Hepatocyte (in vitro differentiated cells): ENCODE data around the gene MUC4. TPM values are rescaled to one million over a fixed set of nuclear protein-coding genes. Genes with fewer than 3 reads are reported as not detected.

Experiments
- DNase-seq: peaks from one replicate; pipeline ENCODE4 v3.0.0-alpha.2; 2016; ENCODE audit warnings: low spot score
- H2AFZ ChIP-seq: fragments of 200-600 bp; sonication (generic); 2 replicates; pipeline ENCODE4 v1.6.0; 2016; ENCODE audit warnings: antibody characterized with exemption, mild to moderate bottlenecking
- H3K27ac ChIP-seq: fragments of 200-600 bp; sonication (generic); 2 replicates; pipeline ENCODE4 v1.5.1; 2016; ENCODE audit warnings: mild to moderate bottlenecking
- H3K27me3 ChIP-seq: fragments of 200-600 bp; sonication (generic); 2 replicates; pipeline ENCODE4 v1.6.1; 2016
- H3K36me3 ChIP-seq: fragments of 200-600 bp; sonication (generic); replicated peaks from 2 replicates; pipeline ENCODE4 v1.5.1; 2016; ENCODE audit warnings: low read depth; ENCODE audit not compliant: insufficient read depth
- H3K4me1 ChIP-seq: fragments of 200-600 bp; sonication (generic); 2 replicates; pipeline ENCODE4 v1.5.1; 2016; ENCODE audit warnings: mild to moderate bottlenecking, moderate library complexity; ENCODE audit not compliant: insufficient read depth
- H3K4me2 ChIP-seq: fragments of 200-600 bp; sonication (generic); 2 replicates; pipeline ENCODE4 v1.6.0; 2016
- H3K4me3 ChIP-seq: fragments of 200-600 bp; sonication (generic); 2 replicates; pipeline ENCODE4 v1.5.1; 2016; ENCODE audit warnings: mild to moderate bottlenecking
- H3K79me2 ChIP-seq: fragments of 200-600 bp; sonication (generic); 2 replicates; pipeline ENCODE4 v1.6.0; 2017; ENCODE audit warnings: mild to moderate bottlenecking
- H3K9me2 ChIP-seq: fragments of 200-600 bp; sonication (generic); replicated peaks from 2 replicates; pipeline ENCODE4 v1.6.0; 2017; ENCODE audit warnings: mild to moderate bottlenecking; ENCODE audit not compliant: insufficient read depth
- H3K9me3 ChIP-seq: fragments of 200-600 bp; sonication (generic); 2 replicates; pipeline ENCODE4 v1.5.1; 2016; ENCODE audit warnings: low read depth, mild to moderate bottlenecking
- H4K20me1 ChIP-seq: fragments of 200-600 bp; sonication (generic); 2 replicates; pipeline ENCODE4 v1.6.0; 2016; ENCODE audit warnings: mild to moderate bottlenecking; ENCODE audit not compliant: insufficient read depth, poor library complexity, severe bottlenecking
- EZH2 ChIP-seq: fragments of 200-600 bp; sonication (generic); IDR thresholded peaks from 2 replicates; pipeline ENCODE4 v1.6.1; 2016; ENCODE audit warnings: antibody characterized with exemption, mild to moderate bottlenecking, borderline replicate concordance
- EZH2phosphoT487 ChIP-seq: fragments of 200-600 bp; sonication (generic); IDR thresholded peaks from one replicate; pipeline ENCODE4 v1.6.1; 2018; ENCODE audit warnings: antibody characterized with exemption, mild to moderate bottlenecking, low read depth, moderate library complexity; ENCODE audit not compliant: unreplicated experiment, severe bottlenecking
- WGBS: methylation state at CpG from one replicate; pipeline ENCODE4 v1.1.6; 2016; ENCODE audit warnings: low lambda C conversion rate; ENCODE audit errors: missing lambda C conversion rate; 5-methylcytosine and 5-hydroxymethylcytosine counted together
- polyA plus RNA-seq: library from polyadenylated mRNA; unstranded; fragments of >200 nt; fragmentation: Nextera tagmentation; extraction: Ambion mirVana; gene quantifications from 2 replicates; pipeline ENCODE4 v1.2.1, GENCODE V29; 2016
- total RNA-seq: library from RNA; depleted of rRNA; stranded (reverse); fragments of >200 nt; gene quantifications from 2 replicates; pipeline ENCODE4 v1.2.3, GENCODE V29; 2014
- TF ChIP-seq, protein P1 (sequence below): fragments of 200-600 bp; sonication (generic); IDR thresholded peaks from 2 replicates; pipeline ENCODE4 v1.5.1; 2016; ENCODE audit warnings: antibody characterized with exemption, mild to moderate bottlenecking; ENCODE audit not compliant: poor library complexity

The MUC4 gene
- total and polyA plus RNA-seq, 2 experiments from 2014 or later: 0.89 to 1.7 TPM

DNA sequence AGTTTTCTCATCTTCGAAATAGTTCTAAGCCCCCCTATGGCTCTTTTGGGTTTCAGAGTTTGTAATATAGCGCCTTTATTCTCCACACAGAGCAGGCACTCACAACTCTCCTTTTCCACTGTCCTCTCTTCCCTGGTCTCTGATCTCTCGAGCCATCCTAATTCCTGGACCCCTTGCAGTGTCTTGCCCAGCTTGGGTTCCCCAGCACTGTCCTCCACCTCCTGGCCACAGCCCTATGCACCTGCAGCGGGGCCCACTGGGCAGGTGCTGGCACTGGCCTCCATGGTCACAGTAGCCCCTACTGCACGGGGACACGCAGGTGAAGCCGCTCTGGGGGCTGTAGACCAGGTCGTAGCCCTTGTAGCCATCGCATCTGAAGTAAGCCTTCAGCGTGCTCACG lies 63.1 kb downstream of the MUC4 start:
- H4K20me1 ChIP-seq: no peaks in the 10 kb centered on the region
- H3K79me2 ChIP-seq: no peaks in the 10 kb centered on the region
- no peak overlapping the region for H3K4me2 ChIP-seq
- TF ChIP-seq, protein P1, sequence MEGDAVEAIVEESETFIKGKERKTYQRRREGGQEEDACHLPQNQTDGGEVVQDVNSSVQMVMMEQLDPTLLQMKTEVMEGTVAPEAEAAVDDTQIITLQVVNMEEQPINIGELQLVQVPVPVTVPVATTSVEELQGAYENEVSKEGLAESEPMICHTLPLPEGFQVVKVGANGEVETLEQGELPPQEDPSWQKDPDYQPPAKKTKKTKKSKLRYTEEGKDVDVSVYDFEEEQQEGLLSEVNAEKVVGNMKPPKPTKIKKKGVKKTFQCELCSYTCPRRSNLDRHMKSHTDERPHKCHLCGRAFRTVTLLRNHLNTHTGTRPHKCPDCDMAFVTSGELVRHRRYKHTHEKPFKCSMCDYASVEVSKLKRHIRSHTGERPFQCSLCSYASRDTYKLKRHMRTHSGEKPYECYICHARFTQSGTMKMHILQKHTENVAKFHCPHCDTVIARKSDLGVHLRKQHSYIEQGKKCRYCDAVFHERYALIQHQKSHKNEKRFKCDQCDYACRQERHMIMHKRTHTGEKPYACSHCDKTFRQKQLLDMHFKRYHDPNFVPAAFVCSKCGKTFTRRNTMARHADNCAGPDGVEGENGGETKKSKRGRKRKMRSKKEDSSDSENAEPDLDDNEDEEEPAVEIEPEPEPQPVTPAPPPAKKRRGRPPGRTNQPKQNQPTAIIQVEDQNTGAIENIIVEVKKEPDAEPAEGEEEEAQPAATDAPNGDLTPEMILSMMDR: no peak
- TF ChIP-seq EZH2 (no peak), EZH2phosphoT487 (no peak)
- H3K4me1 ChIP-seq: no peaks in the 10 kb centered on the region
- no peak for DNase-seq
- H3K36me3 ChIP-seq: no peaks in the 10 kb centered on the region
- H3K4me3 ChIP-seq: no peak overlapping the region
- H3K27ac ChIP-seq: no peak overlapping the region
- 95% methylated on average over 11 of the region's 11 CpGs for WGBS
- H3K9me3 ChIP-seq: no peaks in the 10 kb centered on the region
- no peaks in the 10 kb centered on the region for H3K9me2 ChIP-seq
- H2AFZ ChIP-seq: no peak overlapping the region
- H3K27me3 ChIP-seq: no peaks in the 10 kb centered on the region

DNA sequence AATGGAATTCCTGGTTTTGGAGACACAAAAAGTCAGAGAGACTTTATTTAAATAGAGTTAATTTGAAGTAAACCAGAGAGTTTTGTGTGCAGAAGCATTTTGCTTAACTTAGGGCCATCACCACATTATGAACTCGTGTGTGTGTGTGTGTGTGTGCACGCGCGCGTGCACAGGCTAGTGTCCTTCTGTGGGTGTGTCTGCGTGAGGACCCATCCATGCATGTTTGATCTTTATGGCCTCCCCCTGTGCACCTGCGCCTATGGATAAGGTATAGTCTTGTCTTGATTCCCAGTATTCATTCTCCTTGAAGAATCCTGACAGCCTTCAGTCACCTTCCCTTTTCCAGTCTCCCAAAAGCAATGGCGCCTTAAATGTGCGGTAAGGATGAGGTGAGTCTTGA lies 65.0 kb downstream of the MUC4 start:
- no peak for DNase-seq
- Histone ChIP-seq H3K79me2 (no peaks in the 10 kb centered on the region), H3K4me1 (no peaks in the 10 kb centered on the region), H3K4me2 (no peak overlapping the region), H3K9me3 (no peaks in the 10 kb centered on the region), H3K9me2 (no peaks in the 10 kb centered on the region), H4K20me1 (no peaks in the 10 kb centered on the region), H3K27ac (no peak overlapping the region), H3K36me3 (no peaks in the 10 kb centered on the region), H3K4me3 (no peak overlapping the region), H2AFZ (no peak overlapping the region), H3K27me3 (peaks cover 4% of the 10 kb centered on the region)
- TF ChIP-seq, protein P1: no peak
- no peak for TF ChIP-seq EZH2
- no peak for TF ChIP-seq EZH2phosphoT487
- 96% methylated on average over 9 of the region's 9 CpGs for WGBS

GRCh38 chr3:195746346-195746745 lies 65.4 kb downstream of the MUC4 start:
- Histone ChIP-seq H3K4me1 (no peaks in the 10 kb centered on the region), H3K79me2 (no peaks in the 10 kb centered on the region), H3K9me2 (no peaks in the 10 kb centered on the region), H2AFZ (no peak overlapping the region), H3K27ac (no peak overlapping the region), H3K27me3 (peaks cover 4% of the 10 kb centered on the region), H3K4me3 (no peak overlapping the region), H3K4me2 (no peak overlapping the region), H3K9me3 (no peaks in the 10 kb centered on the region), H3K36me3 (no peaks in the 10 kb centered on the region), H4K20me1 (no peaks in the 10 kb centered on the region)
- no peak for TF ChIP-seq EZH2
- no peak for TF ChIP-seq EZH2phosphoT487
- TF ChIP-seq, protein P1: no peak
- DNase-seq: no peak
- 84% methylated on average over 8 of the region's 8 CpGs for WGBS

GRCh38 chr3:195744437-195744836 lies 67.3 kb downstream of the MUC4 start:
- Histone ChIP-seq H3K4me1 (no peaks in the 10 kb centered on the region), H3K4me3 (no peak overlapping the region), H3K36me3 (no peaks in the 10 kb centered on the region), H2AFZ (no peak overlapping the region), H4K20me1 (no peaks in the 10 kb centered on the region), H3K27me3 (peaks cover 4% of the 10 kb centered on the region), H3K79me2 (no peaks in the 10 kb centered on the region), H3K9me3 (no peaks in the 10 kb centered on the region), H3K9me2 (no peaks in the 10 kb centered on the region), H3K27ac (no peak overlapping the region), H3K4me2 (no peak overlapping the region)
- DNase-seq: no peak
- 84% methylated on average over 4 of the region's 4 CpGs for WGBS
- no peak for TF ChIP-seq EZH2
- TF ChIP-seq, protein P1: no peak
- no peak for TF ChIP-seq EZH2phosphoT487
